HG03060 (cell line): ENCODE data around the gene DUS3L.

ENCODE experiments used
- ATAC-seq: cut with Tn5 transposase; IDR thresholded peaks from one replicate; pipeline ENCODE4 v1.9.1; 2021; ENCODE audit warnings: low read depth, moderate number of reproducible peaks; ENCODE audit not compliant: unreplicated experiment

Gene DUS3L

GRCh38 chr19:5823579-5824281 is 32.8 kb upstream of the DUS3L start:
- no peak for ATAC-seq

DNA sequence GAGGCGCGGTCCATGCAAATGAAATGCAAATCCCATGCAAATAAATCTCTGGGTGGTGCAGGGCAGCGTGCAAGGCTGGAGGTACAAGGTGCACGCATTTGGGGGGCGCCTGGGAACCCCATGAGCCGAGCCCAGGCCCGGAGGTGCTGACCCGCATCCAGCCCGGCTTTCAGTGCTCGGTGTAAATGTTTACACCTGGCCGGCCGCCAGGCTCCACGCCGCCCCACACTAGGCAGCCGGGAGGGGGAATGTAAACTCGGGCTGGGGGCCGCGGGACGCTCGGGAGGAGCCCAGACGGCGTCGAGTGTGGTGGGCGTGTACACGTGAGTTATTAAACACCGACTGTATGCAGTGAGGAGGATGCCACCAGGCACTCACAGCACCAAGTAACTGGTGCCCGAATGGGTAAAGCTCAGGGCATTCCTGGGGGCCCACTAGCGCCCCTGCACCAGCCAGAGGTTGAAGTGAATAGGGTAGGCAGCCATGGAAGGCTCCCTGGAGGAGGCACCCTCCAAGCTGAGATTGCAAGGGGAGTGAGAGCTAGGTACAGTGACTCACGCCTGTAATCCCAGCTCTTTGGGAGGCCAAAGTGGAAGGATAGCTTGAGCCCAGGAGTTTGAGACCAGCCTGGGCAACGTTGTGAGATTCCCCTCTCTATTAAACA is 31.4 kb upstream of the DUS3L start:
- no peak for ATAC-seq

DNA sequence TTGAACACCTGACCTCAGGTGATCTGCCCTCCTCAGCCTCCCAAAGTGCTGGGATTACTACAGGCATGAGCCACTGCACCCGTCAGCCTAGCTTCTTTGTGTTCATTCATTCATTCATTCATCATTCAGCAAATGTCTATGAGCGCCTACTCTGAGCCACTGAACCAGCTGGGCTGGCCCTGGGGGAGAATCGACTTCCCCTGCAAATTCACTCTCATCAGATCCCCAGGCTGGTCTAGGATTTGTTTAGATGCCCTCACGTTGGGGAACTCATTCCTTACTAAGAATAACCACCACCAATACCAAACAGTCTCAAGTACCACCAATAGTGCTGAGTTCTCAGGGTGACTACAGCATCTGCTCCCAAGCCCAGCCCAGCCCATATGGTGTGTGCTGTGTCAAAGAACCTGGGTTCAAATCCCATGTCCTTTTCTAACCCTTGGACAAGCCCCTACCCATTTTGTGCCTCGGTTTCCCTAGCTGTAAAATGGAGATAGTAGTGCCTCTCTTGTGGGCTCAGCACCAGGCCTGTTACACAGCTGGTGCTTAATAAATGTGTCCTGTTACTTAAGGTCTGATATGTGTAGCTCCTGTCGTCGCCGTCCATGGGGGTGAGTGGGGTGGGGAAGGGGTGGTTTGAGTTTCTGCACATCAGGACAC is 30.7 kb upstream of the DUS3L start:
- no peak for ATAC-seq

DNA sequence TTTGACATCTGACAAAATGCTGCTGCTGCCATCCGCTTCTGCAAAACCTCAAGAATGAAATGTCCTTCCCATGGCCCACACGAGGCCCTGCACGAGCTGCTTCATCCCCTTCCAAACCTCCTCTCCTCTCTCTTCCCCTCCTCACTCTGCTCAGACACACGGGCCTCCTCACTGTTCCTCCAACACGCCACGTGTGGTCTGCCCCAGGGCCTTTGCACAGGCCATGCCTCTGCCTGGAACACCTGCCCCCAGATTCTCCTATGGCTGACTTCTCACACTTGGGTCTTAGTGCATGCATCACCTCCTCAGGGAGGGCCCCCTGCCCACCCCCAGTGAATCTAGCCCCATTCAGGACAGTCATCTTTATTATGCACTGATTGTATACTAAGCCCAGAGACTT is 29.8 kb upstream of the DUS3L start:
- ATAC-seq, result no peak

GRCh38 chr19:5818594-5818993 is 27.6 kb upstream of the DUS3L start:
- no peak for ATAC-seq

- ATAC-seq, result no peak
These were observed 26.3 kb upstream of the DUS3L start for GRCh38 chr19:5817218-5817617.

DNA sequence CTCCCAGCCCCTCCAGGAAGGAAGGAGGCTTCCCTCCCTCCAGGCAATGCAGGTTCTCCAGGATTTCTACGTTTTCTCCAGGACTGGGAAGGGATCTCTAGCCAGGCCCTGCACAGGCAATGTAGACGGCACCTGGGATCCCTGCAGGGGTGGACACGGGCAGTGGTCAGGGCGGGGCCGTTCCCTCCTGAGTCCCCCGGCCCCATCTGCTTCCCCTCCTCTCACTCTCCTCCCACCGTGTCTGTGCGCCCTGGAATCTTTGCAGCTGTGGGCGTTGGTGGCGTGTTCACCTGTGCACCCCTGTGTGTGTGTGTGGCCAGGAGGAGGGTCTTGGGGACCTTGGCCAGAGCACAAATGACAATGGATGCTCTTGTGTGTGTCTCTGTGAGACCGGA is 23.9 kb upstream of the DUS3L start:
- ATAC-seq, result no peak

GRCh38 chr19:5814123-5814851 is 23.3 kb upstream of the DUS3L start:
- no peak for ATAC-seq

GRCh38 chr19:5811117-5811516 is 20.2 kb upstream of the DUS3L start:
- no peak for ATAC-seq

GRCh38 chr19:5809469-5809868 is 18.5 kb upstream of the DUS3L start:
- no peak for ATAC-seq

DNA sequence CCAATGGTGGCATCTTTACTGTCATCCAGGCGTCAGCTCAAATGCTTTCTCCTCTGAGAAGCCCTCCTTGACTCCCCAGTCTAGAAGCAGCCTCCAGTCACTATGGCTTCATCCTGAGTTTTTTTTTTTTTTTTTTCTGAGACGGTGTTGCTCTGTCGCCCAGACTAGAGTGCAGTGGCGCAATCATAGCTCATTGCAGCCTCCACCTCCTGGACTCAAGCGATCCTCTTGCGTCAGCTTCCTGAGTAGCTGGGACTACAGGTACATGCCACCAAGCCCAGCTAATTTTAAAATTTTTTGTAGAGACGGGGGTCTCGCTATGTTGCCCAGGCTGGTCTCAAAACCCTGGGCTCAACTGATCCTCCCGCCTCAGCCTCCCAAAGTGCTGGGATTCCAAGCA is 18.1 kb upstream of the DUS3L start:
- ATAC-seq, result no peak

- no peak for ATAC-seq
These were observed 17.3 kb upstream of the DUS3L start for GRCh38 chr19:5808120-5808816.

GRCh38 chr19:5806905-5807304 is 15.9 kb upstream of the DUS3L start:
- ATAC-seq, result no peak

GRCh38 chr19:5806133-5806489 is 15.1 kb upstream of the DUS3L start:
- ATAC-seq, result no peak

GRCh38 chr19:5805462-5806132 is 14.6 kb upstream of the DUS3L start:
- no peak for ATAC-seq

DNA sequence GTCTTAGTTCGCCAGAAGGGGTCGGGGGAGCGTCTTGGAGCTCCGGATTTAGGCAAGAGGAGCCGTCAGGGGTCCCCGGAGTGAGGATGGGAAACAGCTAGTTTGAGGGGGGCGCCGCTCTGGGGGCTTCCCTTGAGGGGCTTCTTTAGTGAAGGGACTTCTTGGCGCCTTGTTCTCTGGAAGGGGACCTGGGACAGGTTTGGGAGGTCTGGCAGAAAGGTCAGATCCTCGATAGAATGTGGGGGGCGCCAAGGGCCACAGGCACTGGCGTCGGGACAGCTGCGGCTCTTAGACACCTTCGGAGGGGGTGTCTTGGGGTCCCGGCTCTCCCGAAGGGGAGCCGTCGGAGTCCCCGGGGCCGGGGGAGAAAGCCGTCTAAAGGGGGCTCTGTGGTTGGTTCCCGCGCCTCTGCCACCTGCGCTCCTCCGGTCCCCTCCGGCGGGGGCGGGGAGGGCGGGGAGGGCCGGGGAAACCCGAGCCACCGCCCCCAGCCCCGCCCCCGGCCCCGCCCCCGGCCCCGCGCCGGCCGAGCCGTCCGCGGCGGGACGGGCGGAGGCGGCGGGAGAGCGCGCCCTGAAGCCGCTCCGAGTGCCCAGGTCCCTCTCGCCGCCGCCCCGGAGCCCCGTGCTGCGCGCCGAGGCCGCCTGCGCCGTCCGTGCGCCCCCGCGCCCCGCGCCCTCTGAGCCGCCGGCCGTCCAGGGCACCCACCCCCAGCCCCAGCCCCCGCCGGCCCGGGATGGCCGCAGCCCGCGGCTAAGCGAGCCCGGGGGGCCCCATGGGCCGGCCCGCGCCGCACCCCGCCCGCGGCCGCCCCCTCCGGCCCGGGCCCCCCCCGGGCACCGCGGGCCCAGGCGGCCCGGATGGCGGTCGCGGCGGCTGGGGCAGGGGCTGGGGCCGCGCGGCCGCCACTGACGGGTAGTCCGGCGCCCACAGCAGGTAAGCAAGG is 13.8 kb upstream of the DUS3L start, which contains the start of gene NRTN:
NRTN (plus strand) TSS at position 552 of the 946 bp plus-strand sequence. CDS start 19,099 bp downstream, outside the sequence.
- ATAC-seq, result no peak

- ATAC-seq, result peak; percentile 60
These were observed 13.0 kb upstream of the DUS3L start for GRCh38 chr19:5803752-5804515.

DNA sequence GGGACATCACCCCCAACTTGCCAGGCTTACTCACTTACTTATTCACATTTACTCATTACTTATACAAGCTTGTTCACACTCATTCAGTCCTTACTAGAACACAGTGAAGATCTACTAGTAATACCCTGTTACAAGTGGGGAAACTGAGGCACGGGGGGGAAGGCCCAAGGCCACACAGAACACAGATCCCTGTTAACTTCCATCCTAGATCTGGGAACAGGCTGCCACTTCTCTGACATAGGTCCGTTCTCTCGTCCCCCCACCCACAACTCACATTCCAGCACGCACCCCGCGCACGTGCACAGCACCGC is 12.4 kb upstream of the DUS3L start:
- ATAC-seq, result no peak
